HepG2 (cell line): ENCODE measurements around the gene CHRNA7.
"Not testable (repeated sequence)": the region's sequence is repeated elsewhere in the genome, so short reads cannot be mapped to it uniquely, and the experiment has no call there.

ENCODE experiments used
- CBX2 ChIP-seq, 2 experiments: fragments of 200-600 bp in 1 of 2; sonication (generic); formaldehyde crosslinking in 1 of 2; IDR thresholded peaks; 2 replicates each; pipeline versions ENCODE4 v1.7.0 to v1.8.1; 2018 to 2022; ENCODE audit warnings: low read depth in 2 of 2, low read length in 1 of 2, mild to moderate bottlenecking in 1 of 2, missing genetic modification reagents in 1 of 2
- IKZF1 ChIP-seq: fragments of 450-650 bp; IDR thresholded peaks from 2 replicates; pipeline ENCODE4 v1.7.1; 2016
- KDM1A ChIP-seq: IDR thresholded peaks from 2 replicates; pipeline ENCODE4 v1.6.1; 2016; ENCODE audit warnings: missing compliant biosample characterization
- SP1 ChIP-seq, 2 experiments: fragments of 450-650 bp in 1 of 2; sonication (generic) in 1 of 2; formaldehyde crosslinking in 1 of 2; IDR thresholded peaks; 2 replicates each; pipeline versions ENCODE4 v1.4.0 to v1.6.1; 2016 to 2020; ENCODE audit warnings: missing genetic modification reagents in 1 of 2
- ZNF207 ChIP-seq: fragments of 450-650 bp; IDR thresholded peaks from 2 replicates; pipeline ENCODE4 v1.6.1; 2016; ENCODE audit warnings: antibody characterized with exemption, borderline replicate concordance
- TF ChIP-seq, protein P1 (sequence below): sonication (generic); formaldehyde crosslinking; IDR thresholded peaks from 2 replicates; pipeline ENCODE4 v1.4.0; 2020; ENCODE audit warnings: low read depth, mild to moderate bottlenecking, missing genetic modification reagents
- TF ChIP-seq, protein P2 (sequence below), 2 experiments: sonication (generic) in 1 of 2; formaldehyde crosslinking in 1 of 2; IDR thresholded peaks; 2 replicates each; pipeline versions ENCODE4 v1.4.0 to v1.6.1; 2016 to 2020; ENCODE audit warnings: borderline replicate concordance in 1 of 2, low read depth in 1 of 2, mild to moderate bottlenecking in 1 of 2, missing genetic modification reagents in 1 of 2
- TF ChIP-seq, protein P3 (sequence below): sonication (generic); formaldehyde crosslinking; IDR thresholded peaks from 2 replicates; pipeline ENCODE4 v1.9.0; 2021; ENCODE audit warnings: missing genetic modification reagents, mild to moderate bottlenecking, borderline replicate concordance
- TF ChIP-seq, protein P4 (sequence below): IDR thresholded peaks from 2 replicates; pipeline ENCODE4 v1.6.1; 2016; ENCODE audit warnings: low read depth, borderline replicate concordance

DNA sequence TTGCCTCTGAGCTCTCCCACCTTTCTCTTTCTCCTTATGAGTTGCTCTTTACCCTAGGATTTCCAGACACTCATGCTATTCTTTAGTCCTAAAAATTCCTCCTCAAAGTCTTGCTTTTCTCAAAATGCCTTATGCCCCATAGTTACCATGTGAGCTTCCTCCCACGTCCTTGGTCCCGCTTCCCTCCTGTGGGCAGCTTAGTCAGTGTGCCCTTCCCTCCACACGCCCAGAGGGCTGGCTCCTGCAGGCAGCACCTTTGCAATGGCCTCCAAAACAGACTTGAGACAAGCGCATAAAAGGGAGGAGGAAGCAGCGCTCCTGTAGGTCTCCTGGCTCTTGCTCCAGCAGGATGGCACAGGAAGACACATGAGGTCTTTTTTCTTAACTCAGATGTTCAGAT lies 168.6 kb downstream of the CHRNA7 start:
- not testable (repeated sequence) for TF ChIP-seq KDM1A (CRISPR knock-in tag); SP1 (IDR thresholded peaks at IDR 0.05); SP1 (CRISPR knock-in tag; IDR thresholded peaks at IDR 0.05); ZNF207; CBX2 (IDR thresholded peaks at IDR 0.05; ENCODE audit: low read depth, low read length); CBX2 (CRISPR knock-in tag; IDR thresholded peaks at IDR 0.05; ENCODE audit: low read depth); IKZF1
- TF ChIP-seq, protein P1, sequence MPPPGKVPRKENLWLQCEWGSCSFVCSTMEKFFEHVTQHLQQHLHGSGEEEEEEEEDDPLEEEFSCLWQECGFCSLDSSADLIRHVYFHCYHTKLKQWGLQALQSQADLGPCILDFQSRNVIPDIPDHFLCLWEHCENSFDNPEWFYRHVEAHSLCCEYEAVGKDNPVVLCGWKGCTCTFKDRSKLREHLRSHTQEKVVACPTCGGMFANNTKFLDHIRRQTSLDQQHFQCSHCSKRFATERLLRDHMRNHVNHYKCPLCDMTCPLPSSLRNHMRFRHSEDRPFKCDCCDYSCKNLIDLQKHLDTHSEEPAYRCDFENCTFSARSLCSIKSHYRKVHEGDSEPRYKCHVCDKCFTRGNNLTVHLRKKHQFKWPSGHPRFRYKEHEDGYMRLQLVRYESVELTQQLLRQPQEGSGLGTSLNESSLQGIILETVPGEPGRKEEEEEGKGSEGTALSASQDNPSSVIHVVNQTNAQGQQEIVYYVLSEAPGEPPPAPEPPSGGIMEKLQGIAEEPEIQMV (CRISPR knock-in tag) = not testable (repeated sequence)
- TF ChIP-seq, protein P2, sequence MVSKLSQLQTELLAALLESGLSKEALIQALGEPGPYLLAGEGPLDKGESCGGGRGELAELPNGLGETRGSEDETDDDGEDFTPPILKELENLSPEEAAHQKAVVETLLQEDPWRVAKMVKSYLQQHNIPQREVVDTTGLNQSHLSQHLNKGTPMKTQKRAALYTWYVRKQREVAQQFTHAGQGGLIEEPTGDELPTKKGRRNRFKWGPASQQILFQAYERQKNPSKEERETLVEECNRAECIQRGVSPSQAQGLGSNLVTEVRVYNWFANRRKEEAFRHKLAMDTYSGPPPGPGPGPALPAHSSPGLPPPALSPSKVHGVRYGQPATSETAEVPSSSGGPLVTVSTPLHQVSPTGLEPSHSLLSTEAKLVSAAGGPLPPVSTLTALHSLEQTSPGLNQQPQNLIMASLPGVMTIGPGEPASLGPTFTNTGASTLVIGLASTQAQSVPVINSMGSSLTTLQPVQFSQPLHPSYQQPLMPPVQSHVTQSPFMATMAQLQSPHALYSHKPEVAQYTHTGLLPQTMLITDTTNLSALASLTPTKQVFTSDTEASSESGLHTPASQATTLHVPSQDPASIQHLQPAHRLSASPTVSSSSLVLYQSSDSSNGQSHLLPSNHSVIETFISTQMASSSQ (IDR thresholded peaks at IDR 0.05; ENCODE audit: low read depth) = not testable (repeated sequence)
- TF ChIP-seq, protein P2 (CRISPR knock-in tag; IDR thresholded peaks at IDR 0.05; ENCODE audit: borderline replicate concordance) = not testable (repeated sequence)
- TF ChIP-seq, protein P3, sequence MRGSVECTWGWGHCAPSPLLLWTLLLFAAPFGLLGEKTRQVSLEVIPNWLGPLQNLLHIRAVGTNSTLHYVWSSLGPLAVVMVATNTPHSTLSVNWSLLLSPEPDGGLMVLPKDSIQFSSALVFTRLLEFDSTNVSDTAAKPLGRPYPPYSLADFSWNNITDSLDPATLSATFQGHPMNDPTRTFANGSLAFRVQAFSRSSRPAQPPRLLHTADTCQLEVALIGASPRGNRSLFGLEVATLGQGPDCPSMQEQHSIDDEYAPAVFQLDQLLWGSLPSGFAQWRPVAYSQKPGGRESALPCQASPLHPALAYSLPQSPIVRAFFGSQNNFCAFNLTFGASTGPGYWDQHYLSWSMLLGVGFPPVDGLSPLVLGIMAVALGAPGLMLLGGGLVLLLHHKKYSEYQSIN (CRISPR knock-in tag) = not testable (repeated sequence)
- TF ChIP-seq, protein P4, sequence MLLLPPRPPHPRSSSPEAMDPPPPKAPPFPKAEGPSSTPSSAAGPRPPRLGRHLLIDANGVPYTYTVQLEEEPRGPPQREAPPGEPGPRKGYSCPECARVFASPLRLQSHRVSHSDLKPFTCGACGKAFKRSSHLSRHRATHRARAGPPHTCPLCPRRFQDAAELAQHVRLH (CRISPR knock-in tag) = not testable (repeated sequence)
